Neutrophil (primary cell): ENCODE data around the gene DPRX.

ENCODE experiments used
- H3K27ac ChIP-seq: fragments of 200-600 bp; sonication (generic); 2 replicates; pipeline ENCODE4 v1.5.1; 2016; ENCODE audit warnings: mild to moderate bottlenecking, moderate library complexity
- H3K27me3 ChIP-seq: fragments of 200-600 bp; sonication (generic); 2 replicates; pipeline ENCODE4 v1.6.0; 2016; ENCODE audit warnings: mild to moderate bottlenecking
- H3K36me3 ChIP-seq: fragments of 200-600 bp; sonication (generic); 2 replicates; pipeline ENCODE4 v1.5.1; 2017
- H3K4me1 ChIP-seq, 2 experiments: fragments of 200-600 bp in 1 of 2; sonication (generic) in 1 of 2; 1 replicate in 1 of 2; 2 replicates in 1 of 2; pipeline versions ENCODE4 v1.5.1 to v1.6.1; 2013 to 2016; ENCODE audit warnings: low read depth in 1 of 2, low read length in 1 of 2, mild to moderate bottlenecking in 1 of 2, moderate library complexity in 1 of 2; ENCODE audit not compliant: control insufficient read depth in 1 of 2, insufficient read depth in 1 of 2
- H3K4me3 ChIP-seq, 2 experiments: fragments of 200-600 bp in 1 of 2; sonication (generic) in 1 of 2; 1 replicate in 1 of 2; 2 replicates in 1 of 2; pipeline ENCODE4 v1.5.1; 2013 to 2016; ENCODE audit warnings: low read depth in 1 of 2, low read length in 1 of 2, mild to moderate bottlenecking in 1 of 2, moderate library complexity in 1 of 2
- H3K9me3 ChIP-seq: fragments of 200-600 bp; sonication (generic); 2 replicates; pipeline ENCODE4 v1.5.1; 2016
- TF ChIP-seq, protein P1 (sequence below): fragments of 200-600 bp; sonication (generic); IDR thresholded peaks from 2 replicates; pipeline ENCODE4 v1.5.1; 2016; ENCODE audit warnings: antibody characterized with exemption

DPRX gene

DNA sequence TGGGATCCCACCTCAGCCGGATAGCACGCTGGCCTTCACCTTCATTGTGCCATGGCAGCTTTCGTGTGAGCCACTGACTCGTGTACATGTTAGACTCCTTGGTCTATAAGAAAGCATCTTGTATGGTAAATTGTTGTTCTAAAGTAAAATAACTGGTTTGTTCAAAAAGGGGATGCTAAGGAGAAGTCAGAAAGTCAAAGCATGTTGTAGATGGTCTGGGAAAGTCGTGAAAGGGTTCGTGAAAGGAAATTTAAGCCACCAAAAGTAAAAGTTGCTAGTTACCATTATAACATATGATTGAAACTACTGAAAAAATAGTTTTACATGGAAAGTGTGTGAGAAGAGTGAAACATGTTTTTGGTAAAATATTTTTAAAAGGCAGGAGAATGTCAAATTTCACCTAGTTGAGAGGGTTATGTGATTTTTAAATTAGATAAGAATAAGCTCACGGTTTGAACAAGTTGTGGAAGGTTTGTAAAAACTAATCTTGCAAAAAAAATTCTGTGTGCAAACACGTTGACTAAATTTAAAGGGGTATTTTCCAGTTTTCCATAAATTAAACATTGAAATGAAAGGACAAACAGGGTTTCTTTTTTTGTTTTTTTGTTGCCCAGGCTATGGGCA, 23.4 kb downstream of the DPRX start:
- TF ChIP-seq, protein P1, sequence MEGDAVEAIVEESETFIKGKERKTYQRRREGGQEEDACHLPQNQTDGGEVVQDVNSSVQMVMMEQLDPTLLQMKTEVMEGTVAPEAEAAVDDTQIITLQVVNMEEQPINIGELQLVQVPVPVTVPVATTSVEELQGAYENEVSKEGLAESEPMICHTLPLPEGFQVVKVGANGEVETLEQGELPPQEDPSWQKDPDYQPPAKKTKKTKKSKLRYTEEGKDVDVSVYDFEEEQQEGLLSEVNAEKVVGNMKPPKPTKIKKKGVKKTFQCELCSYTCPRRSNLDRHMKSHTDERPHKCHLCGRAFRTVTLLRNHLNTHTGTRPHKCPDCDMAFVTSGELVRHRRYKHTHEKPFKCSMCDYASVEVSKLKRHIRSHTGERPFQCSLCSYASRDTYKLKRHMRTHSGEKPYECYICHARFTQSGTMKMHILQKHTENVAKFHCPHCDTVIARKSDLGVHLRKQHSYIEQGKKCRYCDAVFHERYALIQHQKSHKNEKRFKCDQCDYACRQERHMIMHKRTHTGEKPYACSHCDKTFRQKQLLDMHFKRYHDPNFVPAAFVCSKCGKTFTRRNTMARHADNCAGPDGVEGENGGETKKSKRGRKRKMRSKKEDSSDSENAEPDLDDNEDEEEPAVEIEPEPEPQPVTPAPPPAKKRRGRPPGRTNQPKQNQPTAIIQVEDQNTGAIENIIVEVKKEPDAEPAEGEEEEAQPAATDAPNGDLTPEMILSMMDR, result no peak
- peaks cover 7% of the 10 kb centered on the region for H3K9me3 ChIP-seq

DNA sequence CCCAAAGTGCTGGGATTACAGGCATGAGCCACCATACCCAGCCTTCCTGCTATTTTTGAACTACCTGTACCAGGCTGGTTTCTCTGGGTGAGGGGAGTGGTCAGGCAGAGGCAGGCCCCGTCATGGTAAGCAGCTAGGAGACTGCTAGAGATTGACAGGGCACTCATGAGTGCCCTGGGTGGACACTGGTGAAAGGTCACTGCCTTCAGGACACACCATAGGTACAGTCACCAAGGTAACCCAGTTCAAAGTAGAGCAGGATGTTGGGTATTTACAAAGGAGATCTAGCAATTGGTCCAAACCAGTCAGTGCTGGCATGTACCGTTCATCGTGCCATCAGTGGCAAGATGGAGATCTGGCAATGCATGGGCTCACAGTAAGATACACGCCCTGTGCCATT, 25.5 kb downstream of the DPRX start:
- no peaks in the 10 kb centered on the region for H3K27me3 ChIP-seq
- TF ChIP-seq, protein P1, result no peak
- H3K4me3 ChIP-seq, result no peak overlapping the region
- no peak overlapping the region for H3K27ac ChIP-seq
- H3K9me3 ChIP-seq, result no peaks in the 10 kb centered on the region
- H3K4me1 ChIP-seq, result no peaks in the 10 kb centered on the region
- no peaks in the 10 kb centered on the region for H3K36me3 ChIP-seq

More for the DNA sequence above, 23.4 kb downstream of the DPRX start:
- Histone ChIP-seq H3K27me3 (no peaks in the 10 kb centered on the region), H3K36me3 (no peaks in the 10 kb centered on the region), H3K4me3 (no peak overlapping the region), H3K4me1 (no peaks in the 10 kb centered on the region), H3K27ac (no peak overlapping the region)

DNA sequence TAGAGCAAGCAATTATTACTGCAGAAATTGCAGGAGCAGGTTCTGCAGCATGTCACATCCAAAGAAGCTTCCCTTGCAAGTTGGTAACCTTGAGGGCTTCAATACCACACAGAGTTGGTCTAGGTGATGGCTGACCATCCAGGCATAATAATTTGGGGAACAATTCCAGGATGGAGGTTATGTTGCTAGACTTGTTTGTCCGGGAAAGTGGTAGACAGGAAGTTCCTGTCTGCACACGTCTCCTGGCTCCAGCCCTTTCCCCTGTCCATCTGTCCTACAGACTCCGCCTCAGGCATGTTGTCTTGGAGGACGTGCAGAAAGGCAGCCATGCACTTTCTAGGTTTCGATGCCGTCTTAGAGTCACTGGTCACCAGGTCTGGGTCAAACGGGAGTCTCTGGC, 26.0 kb downstream of the DPRX start:
- Histone ChIP-seq H3K9me3 (no peaks in the 10 kb centered on the region), H3K27ac (no peak overlapping the region), H3K4me1 (no peaks in the 10 kb centered on the region), H3K27me3 (no peaks in the 10 kb centered on the region), H3K4me3 (no peak overlapping the region), H3K36me3 (no peaks in the 10 kb centered on the region)
- TF ChIP-seq, protein P1, result no peak

DNA sequence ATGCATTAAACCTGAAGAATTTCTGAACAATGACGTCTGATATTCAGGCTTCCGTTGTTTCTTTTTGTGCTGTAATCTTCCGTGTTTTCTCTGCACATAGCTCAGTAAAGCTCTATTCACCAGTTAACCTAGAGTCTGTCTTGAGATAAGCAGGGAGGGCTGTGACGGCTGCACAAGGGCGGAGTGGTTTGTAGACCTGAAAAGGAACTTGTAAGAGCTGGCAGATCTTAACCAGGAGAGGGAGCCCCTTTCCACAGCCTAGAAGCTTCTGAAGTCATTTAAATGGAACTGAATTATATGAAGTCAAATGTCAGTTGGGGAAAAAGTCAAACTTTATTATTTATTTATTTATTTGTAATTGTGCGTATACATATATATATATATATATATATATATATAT, 27.5 kb downstream of the DPRX start:
- Histone ChIP-seq H3K36me3 (no peaks in the 10 kb centered on the region), H3K27ac (no peak overlapping the region), H3K27me3 (no peaks in the 10 kb centered on the region), H3K9me3 (no peaks in the 10 kb centered on the region), H3K4me3 (no peak overlapping the region), H3K4me1 (no peaks in the 10 kb centered on the region)
- TF ChIP-seq, protein P1, result no peak

DNA sequence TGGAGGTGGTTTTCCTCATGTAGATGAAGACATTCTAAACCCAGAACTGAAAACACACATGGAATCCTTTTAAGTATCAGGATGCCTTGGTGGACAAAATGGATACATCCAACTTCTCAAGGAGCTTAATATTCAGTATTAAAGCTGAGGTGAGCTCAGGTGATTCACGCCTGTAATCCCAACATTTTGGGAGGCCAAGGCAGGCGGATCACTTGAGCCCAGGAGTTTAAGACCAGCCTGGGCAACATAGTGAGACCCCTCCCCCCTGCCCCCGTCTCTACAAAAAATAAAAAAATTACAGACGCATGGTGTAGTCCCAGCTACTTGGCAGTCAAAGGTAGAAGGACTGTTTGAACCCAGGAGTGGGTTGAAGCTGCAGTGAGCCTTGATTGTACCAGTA, 28.8 kb downstream of the DPRX start:
- Histone ChIP-seq H3K4me3 (no peak overlapping the region), H3K4me1 (no peaks in the 10 kb centered on the region), H3K27me3 (no peaks in the 10 kb centered on the region), H3K27ac (no peak overlapping the region), H3K36me3 (no peaks in the 10 kb centered on the region), H3K9me3 (no peaks in the 10 kb centered on the region)
- TF ChIP-seq, protein P1, result no peak
